HEK293T (cell line): Measurements from ENCODE around the gene AGAP1.

Source experiments
- ARNT ChIP-seq: fragments of 450-650 bp; IDR thresholded peaks from 2 replicates; pipeline ENCODE4 v1.6.1; 2017; ENCODE audit warnings: mild to moderate bottlenecking
- ELF4 ChIP-seq: fragments of 450-650 bp; IDR thresholded peaks from 2 replicates; pipeline ENCODE4 v1.6.1; 2017; ENCODE audit warnings: antibody characterized with exemption
- SP1 ChIP-seq: fragments of 450-650 bp; IDR thresholded peaks from 2 replicates; pipeline ENCODE4 v1.6.1; 2017

- no peak for TF ChIP-seq ELF4
- no peak for TF ChIP-seq SP1
- no peak for TF ChIP-seq ARNT
Observed at GRCh38 chr2:236081171-236081570, 587.3 kb downstream of the AGAP1 start.
